ENCODE data around the gene BOLA3.
"Not testable (repeated sequence)": the region's sequence is repeated elsewhere in the genome, so short reads cannot be mapped to it uniquely, and the experiment has no call there.

BOLA3 gene, protein sequence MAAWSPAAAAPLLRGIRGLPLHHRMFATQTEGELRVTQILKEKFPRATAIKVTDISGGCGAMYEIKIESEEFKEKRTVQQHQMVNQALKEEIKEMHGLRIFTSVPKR

DNA sequence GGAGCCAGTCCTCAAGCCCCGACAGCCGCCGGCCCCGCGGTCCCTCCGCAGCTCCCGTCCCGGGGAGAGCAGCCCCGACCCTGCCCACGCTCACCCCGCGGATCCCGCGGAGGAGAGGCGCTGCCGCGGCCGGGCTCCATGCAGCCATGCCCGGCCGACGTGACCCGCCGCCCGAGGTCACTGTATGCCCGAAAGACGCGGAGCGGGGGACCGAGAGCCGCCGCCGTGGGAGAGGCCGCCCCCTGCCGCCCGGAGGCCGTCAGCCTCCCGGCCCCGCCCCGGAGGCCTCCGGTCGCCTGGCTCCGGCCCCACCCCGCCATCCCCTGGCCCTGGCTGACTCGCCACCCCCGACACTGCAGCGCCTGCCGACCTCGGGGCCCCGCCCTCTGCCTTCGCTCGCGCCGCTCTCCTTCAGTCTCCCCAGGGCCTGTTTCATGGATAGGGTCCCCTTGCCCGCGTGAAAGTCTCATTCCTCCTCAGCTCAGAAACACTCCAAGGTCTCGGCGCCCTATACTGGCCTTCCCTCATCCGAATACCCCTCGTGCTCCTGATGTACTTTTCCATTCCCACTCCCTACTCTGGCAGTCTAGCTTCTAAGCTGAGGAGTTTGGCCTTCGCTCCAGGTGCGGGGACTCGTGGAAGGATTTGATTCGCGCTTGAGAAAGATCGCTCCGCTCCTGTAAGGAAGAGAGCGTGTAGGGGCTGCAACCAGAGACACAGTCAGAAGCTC is at the start of gene BOLA3:
Gene BOLA3, minus strand, starts transcription at position 186 of the 730 bp plus-strand sequence. Its CDS starts 38 bp downstream, at position 148.
- DNase-seq: peak; percentile 78 to 98 (median 88)
- intact Hi-C loops (cut with DNase I): loop anchor here (5.0 kb wide), 1 partner anchor 146 kb away; no protein-coding TSS in a partner anchor

DNA sequence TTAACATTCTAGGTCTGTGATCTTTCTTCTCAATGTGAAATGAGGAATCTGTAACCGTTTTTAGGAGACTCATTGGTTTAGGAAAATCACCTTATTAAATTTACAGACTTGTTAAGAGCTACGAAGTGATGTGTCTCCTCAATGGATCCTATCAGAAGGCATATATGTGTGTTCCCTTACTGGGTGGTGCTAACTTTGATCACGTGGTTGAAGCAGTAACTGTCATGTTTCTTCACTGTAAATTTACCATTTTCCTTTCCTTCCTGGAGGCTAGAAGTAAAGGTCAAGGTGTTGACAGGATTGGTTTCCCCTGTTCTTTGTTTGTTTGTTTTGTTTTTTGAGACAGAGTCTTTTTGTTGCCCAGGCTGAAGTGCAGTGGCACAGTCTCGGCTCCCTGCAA is 49.3 kb upstream of the BOLA3 start:
- DNase-seq: no peak
- intact Hi-C loops (cut with DNase I): no loop called here

DNA sequence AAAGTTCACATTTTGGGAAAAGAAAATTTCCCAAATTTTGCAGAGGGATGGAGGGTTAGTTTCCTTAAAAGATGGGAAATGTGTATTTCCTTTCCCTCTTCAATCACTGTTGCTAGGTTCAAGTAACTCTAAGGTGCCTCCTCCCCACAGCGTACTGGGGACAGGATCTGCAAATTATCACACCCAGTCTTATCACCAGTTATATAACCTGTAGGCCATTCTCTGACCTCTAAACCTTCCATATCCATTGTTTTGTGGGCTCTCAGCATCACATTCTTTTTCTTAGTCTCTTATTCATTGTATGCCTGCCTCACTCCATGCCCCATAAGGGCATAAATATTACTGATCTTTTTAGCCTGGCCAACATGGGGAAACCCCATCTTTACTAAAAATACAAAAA is 47.1 kb upstream of the BOLA3 start:
- no peak for DNase-seq

DNA sequence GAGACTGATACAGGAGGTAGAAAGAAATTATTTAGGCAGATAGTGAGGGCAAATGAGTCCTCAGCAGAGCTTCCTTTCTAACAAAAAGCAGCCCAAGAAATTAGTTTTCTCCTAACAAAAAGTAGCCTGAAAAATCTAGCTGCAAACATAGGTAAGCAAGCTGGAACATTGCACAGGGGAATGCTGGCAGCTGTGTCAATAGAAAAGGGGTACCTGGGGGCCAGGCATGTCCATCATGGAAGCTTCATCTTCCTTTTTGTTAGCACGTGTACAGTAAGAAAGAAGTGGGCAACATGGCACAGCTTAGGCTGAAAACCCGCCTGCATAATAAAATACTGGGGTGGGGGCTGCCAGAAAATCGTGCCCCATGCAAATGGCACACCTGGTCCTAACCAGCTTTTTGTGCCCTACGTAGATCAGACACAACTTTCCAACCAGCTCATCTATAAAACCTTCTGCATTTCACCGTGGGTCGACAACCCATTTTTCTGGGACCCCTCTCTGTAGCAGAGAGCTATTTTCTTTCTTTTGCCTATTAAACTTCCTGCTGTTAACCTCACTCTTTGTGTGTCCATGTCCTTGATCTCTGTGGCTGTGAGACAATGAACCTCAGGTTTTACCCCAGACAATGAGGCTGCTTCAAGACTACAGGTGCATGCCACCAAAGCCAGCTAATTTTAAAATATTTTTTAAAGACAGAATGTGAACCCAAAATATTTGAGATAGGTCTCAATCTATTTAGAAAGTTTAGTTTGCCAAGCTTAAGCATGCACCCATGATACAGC is 44.1 kb upstream of the BOLA3 start:
- no peak for DNase-seq
- intact Hi-C loops (cut with DNase I): no loop called here

More for the DNA sequence above, 47.1 kb upstream of the BOLA3 start:
- intact Hi-C loops (cut with DNase I): no loop called here

DNA sequence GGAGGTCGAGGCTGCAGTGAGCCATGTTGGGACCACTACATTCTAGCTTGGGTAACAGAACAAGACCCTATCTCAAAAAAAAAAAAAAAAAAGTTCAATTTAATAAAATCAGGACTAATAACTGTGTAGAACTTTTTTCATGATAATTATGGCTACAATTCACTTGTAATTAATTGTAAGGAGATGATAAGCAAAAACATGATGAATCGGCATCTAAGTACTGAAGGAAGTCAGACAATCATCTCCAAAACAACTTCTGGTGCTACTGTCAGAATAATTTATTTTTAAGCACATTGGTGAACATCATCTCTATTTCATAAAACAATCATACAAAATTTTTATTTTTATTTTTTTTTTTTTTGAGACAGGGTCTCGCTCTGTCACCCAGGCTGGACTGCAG is 41.0 kb upstream of the BOLA3 start:
- DNase-seq: no peak
- intact Hi-C loops (cut with DNase I): no loop called here

DNA sequence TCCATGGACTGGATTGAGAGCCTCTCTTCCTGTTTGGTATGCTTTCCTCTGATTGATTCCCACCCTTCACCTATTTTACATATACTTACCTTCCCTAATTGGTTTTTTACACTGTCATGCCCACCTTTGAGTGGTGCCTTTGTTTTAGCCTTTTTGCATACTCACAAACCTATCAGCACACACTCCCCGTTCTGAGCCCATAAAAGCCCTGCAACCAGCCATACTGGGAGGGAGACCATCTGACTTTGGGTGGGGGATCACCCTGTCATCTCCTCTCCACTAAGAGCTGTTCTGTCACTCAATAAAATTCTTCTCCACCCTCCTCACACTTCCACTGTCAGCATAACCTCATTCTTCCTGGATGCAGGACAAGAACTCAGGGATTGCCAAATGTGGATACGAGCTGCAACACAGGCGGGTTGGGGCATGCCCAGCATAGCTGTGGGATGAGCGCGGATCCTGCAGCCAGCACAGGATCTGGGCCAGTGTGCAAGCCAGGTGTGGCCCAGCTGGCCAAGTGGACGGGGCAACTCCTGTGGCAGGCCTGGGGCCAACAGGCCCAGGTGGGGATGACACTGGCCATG is 40.4 kb upstream of the BOLA3 start:
- DNase-seq: no peak
- intact Hi-C loops (cut with DNase I): no loop called here

DNA sequence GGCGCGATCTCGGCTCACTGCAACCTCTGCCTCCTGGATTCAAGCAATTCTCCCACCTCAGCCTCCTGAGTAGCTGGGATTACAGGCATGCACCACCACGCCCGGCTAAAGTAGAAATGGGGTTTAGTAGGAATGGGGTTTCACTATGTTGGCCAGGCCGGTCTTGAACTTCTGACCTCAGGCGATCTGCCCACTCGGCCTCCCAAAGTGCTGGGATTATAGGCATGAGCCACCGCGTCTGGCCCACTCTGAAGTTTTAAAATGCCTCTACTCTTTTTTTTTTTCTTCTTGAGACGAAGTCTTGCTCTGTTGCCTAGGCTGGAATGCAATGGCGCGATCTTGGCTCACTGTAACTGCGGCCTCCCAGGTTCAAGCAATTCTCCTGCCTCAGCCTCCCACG is 39.0 kb upstream of the BOLA3 start:
- intact Hi-C loops (cut with DNase I): not testable (repeated sequence)

DNA sequence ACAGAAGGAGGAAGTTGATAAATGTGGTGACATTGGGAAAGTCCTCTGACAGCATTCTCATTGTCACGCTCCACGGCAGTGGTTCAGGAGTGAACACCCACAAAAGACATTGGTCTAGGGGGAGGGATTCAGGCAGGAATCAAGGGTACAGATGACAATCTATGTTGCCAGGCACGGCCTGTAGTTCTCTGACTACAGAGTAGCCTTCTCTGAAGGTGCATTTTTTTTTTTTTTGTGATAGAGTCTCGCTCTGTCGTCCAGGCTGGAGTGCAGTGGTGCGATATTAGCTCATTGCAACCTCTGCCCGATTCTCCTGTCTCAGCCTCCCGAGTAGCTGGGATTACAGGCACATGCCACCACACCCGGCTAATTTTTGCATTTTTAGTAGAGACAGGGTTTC is 38.3 kb upstream of the BOLA3 start:
- intact Hi-C loops (cut with DNase I): no loop called here
- DNase-seq: peak in 1 of 10 donors; percentile 80

More for the DNA sequence above, 39.0 kb upstream of the BOLA3 start:
- DNase-seq: not testable (repeated sequence)

DNA sequence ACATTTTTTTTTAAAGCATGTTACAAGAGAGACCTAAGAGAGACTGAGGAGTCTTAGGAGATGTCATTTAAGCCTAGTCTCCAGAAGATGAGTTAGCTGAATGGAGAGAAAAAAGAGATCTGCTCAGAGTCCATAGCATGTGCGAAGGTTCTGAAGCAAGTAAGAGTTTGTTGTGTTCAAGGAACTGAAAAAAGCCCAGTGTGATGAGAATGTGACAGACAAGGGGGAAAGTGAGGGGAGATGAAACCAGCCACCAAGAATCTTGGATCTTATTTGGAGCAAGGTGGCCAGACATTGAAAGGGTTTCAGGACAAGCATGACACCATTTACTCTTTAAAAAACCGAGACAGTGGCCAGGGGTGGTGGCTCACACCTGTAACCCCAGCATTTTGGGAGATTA is 36.2 kb upstream of the BOLA3 start:
- intact Hi-C loops (cut with DNase I): no loop called here

DNA sequence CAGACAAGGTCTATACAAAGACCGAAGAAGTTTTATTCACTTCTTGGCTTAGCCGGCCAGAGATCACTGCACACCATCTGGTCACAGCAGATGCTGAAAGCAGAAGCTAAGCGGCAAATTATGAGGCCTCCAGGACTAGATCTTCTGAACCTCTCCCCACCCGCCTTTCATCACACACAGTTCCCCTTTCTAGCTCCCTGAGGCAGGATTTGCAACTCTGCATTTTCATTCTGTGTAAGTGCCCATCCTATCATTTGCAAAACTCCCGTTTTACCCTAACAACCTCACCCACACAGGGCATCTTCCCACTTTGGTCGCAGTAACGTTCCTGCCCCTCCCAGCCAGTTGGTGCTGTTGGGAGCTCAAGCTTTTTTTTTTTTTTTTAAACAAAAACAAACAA is 34.0 kb upstream of the BOLA3 start:
- peak in 2 of 10 donors; percentile 12 to 16 for DNase-seq
- intact Hi-C loops (cut with DNase I): no loop called here

More for the DNA sequence above, 36.2 kb upstream of the BOLA3 start:
- DNase-seq: no peak

DNA sequence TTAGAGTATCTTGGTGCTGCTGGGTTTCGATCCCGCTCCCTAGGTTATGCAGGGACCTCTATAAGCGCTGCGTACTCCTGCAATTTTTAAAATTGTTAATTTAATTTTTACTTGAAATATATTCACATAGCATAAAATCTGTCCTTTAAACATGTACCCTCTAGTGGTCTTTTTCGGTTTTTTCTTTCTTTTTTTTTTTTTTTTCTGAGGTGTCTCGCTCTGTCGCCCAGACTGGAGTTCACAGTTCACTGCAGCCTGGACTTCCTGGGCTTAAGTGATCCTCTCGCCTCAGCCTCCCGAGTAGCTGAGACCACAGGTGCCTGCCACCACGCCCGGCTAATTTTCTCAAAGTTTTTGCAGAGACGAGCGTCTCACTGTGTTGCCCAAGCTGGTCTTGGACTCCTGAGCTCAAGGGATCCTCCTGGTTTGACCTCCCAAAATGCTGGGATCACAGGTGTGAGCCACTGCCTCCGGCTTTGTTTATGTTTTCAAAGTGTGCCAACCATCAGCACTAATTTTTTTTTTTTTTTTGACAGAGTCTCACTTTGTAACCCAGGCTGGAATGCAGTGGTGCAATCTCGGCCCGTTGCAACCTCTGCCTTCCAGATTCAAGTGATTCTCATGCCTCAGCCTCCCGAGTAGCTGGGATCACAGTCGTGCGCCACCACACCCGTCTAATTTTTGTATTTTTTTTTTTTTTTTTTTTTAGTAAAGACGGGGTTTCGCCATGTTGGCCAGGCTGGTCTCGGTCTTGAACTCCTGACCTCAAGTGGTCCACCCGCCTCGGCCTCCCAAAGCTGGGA is 31.6 kb upstream of the BOLA3 start:
- intact Hi-C loops (cut with DNase I): loop anchor here (2.0 kb wide), 1 partner anchor 22 kb away; no protein-coding TSS in a partner anchor
- DNase-seq: peak in 1 of 10 donors; percentile 81

DNA sequence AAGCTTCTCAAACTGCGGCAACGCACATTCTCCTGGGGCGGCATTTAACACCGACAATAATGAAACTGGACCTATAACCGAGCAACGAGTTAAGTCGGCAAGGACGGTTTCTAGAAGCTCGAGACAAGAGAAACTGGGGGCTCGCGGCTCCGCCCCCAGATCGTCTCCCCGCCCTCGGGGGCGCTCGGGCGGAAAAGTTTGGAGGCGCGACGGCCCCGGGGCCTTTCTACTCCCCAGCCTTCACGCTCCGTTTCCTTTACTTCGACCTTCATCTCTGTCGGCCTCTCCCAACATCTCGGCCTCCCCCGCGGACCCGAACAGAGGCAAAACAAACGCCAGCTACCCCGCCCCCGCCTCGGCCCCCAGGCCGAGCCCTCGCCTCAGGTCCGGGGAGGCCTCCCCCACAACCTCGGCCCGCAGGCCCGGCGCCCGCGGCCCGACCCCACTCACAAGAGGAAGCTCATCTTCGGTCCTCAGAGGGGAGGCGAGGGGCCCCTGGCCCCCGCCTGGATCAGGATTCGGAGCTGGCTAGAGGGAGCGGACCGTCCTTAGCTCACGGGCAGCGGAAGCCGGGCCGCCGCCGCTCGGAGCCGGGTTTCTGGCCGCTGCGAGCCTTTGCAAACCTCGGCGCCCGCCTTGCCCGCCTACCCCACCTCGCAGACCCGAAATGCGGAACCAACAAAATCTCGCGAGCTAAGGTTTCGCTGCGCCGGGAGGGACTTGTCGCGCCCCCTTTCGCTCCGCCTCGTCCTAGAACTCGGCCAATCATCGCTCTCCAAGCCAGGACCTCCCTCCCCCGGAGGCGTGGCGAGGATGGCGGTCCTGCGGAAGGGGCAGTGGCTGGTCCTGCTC is 30.7 kb upstream of the BOLA3 start, which contains the start of gene MOB1A:
Gene MOB1A, minus strand, starts transcription at position 669 of the 852 bp plus-strand sequence. Its CDS starts 205 bp downstream, at position 464.
- peak; percentile 95 to 100 (median 98) for DNase-seq
- intact Hi-C loops (cut with DNase I): loop anchor here (2.0 kb wide), 1 partner anchor 22 kb away; no protein-coding TSS in a partner anchor

DNA sequence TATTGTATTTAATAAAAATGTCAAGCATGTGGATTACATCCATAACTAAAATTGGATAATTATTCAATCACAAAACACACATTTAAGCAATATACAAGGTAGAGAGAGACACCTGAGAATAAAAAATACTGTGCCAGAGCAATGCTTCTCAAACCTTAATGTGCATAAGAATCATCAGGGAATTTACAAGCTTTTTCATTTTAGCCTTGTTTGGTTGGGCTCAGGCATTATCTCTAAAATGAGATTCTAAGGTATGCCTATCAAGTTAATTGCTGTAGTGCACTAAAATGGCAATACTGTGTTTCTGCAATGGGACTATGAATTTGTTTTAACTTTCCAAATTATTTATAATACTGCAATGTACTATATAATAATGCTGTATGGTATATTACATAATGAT is 30.0 kb upstream of the BOLA3 start:
- intact Hi-C loops (cut with DNase I): loop anchor here (2.0 kb wide), 1 partner anchor 23 kb away; no protein-coding TSS in a partner anchor
- no peak for DNase-seq

DNA sequence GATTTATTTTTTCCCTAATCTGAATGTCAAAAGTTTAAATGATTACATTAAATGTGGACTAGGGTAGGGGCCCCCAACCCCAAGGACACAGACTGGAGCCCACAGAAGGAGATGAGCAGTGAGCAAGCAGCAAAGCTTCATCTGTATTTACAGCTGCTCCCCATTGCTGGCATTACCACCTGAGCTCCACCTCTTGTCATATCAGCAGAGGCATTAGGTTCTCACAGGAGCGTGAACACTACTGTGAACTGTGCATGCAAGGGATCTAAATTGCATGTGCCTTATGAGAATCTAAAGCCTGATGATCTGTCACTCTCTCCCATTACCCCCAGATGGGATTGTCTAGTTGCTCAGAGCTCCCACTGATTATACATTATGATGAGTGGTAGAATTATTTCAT is 27.2 kb upstream of the BOLA3 start:
- no peak for DNase-seq
- intact Hi-C loops (cut with DNase I): no loop called here

DNA sequence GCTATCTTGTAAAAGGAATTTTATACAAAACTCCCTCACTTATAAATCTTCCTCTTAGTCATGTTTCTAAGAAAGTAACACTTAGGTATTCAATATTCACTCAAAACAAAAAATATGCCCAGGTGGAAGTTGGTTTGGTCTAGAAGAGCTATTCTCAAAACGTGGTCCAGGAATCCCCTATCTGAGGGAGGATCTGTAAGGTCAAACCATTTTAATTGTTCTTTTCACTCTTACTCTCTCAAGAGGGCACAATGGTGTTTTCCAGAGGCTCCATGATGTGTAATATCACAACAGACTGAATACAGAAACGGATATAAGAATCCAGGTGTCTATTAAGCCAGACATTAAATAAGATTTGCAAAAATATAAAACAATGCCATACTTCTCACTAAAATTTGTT is 21.0 kb upstream of the BOLA3 start:
- intact Hi-C loops (cut with DNase I): no loop called here

DNA sequence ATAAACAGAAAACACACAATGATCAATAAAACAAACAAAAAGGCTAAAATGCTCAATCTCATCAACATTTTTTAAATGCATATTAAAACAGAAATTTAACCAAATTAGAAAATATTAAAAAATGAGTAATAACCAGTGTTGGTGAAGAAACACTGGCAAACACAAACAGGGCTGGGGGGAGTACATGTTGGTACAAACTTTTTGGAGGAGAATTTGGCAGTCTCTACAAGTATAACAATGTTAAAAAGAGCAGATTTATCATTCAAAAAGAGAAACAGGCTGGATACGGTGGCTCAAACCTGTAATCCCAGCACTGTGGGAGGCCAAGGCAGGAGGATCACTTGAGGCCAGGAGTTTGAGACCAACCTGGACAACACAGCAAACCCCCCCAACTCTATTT is 17.0 kb upstream of the BOLA3 start:
- intact Hi-C loops (cut with DNase I): no loop called here
- no peak for DNase-seq

More for the DNA sequence above, 21.0 kb upstream of the BOLA3 start:
- DNase-seq: no peak

DNA sequence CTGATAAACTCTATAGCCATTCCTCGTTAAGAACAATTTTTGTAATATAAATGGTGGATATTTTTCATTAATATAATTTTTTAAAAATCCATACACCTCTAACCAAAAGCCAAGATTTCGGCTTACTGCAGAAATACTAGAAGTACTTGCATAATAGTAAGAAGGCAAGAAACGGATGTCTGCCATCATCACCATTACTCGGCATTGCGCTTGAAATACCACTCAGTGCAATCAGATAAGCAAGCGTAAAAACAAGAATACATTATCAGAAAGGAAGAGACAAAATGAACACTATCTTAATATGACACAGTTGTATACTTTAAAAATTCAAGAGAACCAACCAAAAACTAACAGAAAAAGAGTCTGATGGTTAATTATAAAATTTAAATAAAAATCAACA is 15.2 kb upstream of the BOLA3 start:
- intact Hi-C loops (cut with DNase I): no loop called here
- DNase-seq: no peak

DNA sequence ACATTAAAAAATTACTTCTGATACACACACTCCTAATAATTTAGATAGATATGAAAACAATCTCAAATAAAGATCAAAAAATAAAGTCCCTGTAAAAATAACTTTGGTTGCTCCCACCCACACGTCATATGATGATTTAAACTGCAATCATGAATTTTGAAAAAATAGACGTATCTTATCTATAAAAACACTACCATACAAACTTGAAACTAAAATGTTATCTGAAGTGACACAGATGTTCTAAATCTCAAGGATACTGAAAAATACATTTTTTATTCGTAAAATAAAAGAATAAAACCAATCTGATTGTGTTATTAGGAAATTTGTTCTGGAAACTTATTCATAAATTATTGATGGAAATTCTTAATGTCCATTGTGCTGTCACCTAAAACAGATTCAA is 8.1 kb upstream of the BOLA3 start:
- no peak for DNase-seq
- intact Hi-C loops (cut with DNase I): no loop called here

DNA sequence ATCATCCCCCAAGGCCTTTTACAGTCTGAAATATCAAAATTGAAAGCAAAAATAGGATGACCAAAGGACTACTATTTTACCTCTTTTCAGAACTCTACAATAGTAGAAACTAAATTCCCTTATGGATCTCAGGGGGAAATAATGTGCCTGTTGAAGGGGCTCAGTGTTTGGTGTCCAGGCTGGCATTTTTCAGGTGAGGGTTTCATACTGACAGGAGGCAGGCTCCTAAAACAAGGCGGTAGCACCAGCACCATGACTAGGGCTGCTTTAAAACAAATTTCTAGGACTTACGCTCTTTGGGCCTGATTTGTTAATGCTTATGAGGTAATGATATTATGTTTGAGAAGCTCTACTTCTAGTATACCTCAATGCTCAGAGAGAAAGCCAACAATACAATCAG is 5.2 kb upstream of the BOLA3 start:
- DNase-seq: no peak
- intact Hi-C loops (cut with DNase I): no loop called here
